K562 (cell line): ENCODE results near the gene KRT5.

Experiments
- ARID2 ChIP-seq: fragments of 450-650 bp; IDR thresholded peaks from 2 replicates; pipeline ENCODE4 v1.6.1; 2017; ENCODE audit warnings: antibody characterized with exemption, mild to moderate bottlenecking
- CREB1 ChIP-seq, 2 experiments: sonication (generic) in 1 of 2; formaldehyde crosslinking in 1 of 2; IDR thresholded peaks; 2 replicates each; pipeline versions ENCODE4 v1.6.1 to v1.8.0; 2012 to 2022; ENCODE audit warnings: inconsistent platforms in 1 of 2, mild to moderate bottlenecking in 1 of 2, missing genetic modification reagents in 1 of 2, moderate library complexity in 1 of 2
- EZH2 ChIP-seq: IDR thresholded peaks from 2 replicates; pipeline ENCODE4 v1.6.1; 2012; ENCODE audit warnings: low read depth, mild to moderate bottlenecking, inconsistent platforms, low read length, borderline replicate concordance
- MAZ ChIP-seq, 2 experiments: fragments of 450-650 bp in 1 of 2; sonication (generic) in 1 of 2; formaldehyde crosslinking; IDR thresholded peaks in 1 of 2; conservative IDR thresholded peaks in 1 of 2; 2 replicates each; pipeline versions ENCODE4 v1.4.0 to v1.5.0; 2020; ENCODE audit warnings: mild to moderate bottlenecking in 1 of 2, missing genetic modification reagents in 1 of 2
- MTA2 ChIP-seq: fragments of 450-650 bp; IDR thresholded peaks from 2 replicates; pipeline ENCODE4 v1.6.1; 2016; ENCODE audit warnings: low read depth
- TF ChIP-seq, protein P1 (sequence below): fragments of 250-450 bp; sonication (Bioruptor Pico); IDR thresholded peaks from 2 replicates; pipeline ENCODE4 v1.8.0; 2021; ENCODE audit warnings: moderate library complexity, mild to moderate bottlenecking, inconsistent platforms

DNA sequence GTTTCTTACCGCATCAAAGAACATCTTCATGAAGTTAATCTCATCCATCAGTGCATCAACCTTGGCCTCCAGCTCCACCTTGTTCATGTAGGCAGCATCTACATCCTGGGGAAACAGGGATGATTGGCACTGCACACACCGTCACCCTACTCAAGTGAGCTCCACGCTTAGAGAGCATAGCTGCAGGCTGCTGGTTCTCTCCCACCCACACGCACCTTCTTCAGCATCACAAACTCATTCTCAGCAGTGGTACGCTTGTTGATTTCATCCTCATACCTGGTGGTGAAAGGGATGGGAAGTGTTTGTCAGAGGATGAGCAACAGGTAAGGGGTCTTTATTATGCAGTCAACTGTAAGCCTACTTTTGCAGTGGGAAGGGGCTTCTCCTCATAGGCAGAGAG lies 2.3 kb downstream of the KRT5 start:
- TF ChIP-seq ARID2: no peak
- TF ChIP-seq, protein P1, sequence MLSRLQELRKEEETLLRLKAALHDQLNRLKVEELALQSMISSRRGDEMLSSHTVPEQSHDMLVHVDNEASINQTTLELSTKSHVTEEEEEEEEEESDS (CRISPR knock-in tag): no peak
- TF ChIP-seq EZH2: no peak
- TF ChIP-seq MAZ (CRISPR knock-in tag; conservative IDR thresholded peaks at IDR 0.05 in 1 of 2, IDR thresholded peaks at IDR 0.05 in 1 of 2): no peak
- TF ChIP-seq MTA2: no peak
- TF ChIP-seq CREB1 (IDR thresholded peaks at IDR 0.05): no peak
- no peak for TF ChIP-seq CREB1 (CRISPR knock-in tag; IDR thresholded peaks at IDR 0.05)
